Thoracic aorta (tissue), 2 donors: ENCODE data around the gene FEM1C. TPM values are rescaled to one million over a fixed set of nuclear protein-coding genes. Genes with fewer than 3 reads are reported as not detected.

Experiments used
- ATAC-seq: fragments of 150-250 bp; one replicate; pipeline ENCODE4 v1.8.0; 2017; ENCODE audit warnings: low read depth; ENCODE audit not compliant: insufficient number of reproducible peaks, low FRiP score
- DNase-seq: peaks from one replicate; pipeline ENCODE4 v3.0.0-alpha.2; 2020; ENCODE audit warnings: low spot score
- H3K27ac ChIP-seq, 2 donors: fragments of 200-600 bp; sonication (generic); 1 replicate in 1 of 2; 2 replicates in 1 of 2; pipeline ENCODE4 v1.5.1; 2016; ENCODE audit warnings: mild to moderate bottlenecking in 2 of 2, moderate library complexity in 2 of 2
- H3K27me3 ChIP-seq: fragments of 200-600 bp; sonication (generic); replicated peaks from 2 replicates; pipeline ENCODE4 v1.6.0; 2016; ENCODE audit warnings: mild to moderate bottlenecking; ENCODE audit not compliant: insufficient read depth
- H3K36me3 ChIP-seq: fragments of 200-600 bp; sonication (generic); one replicate; pipeline ENCODE4 v1.5.1; 2016
- H3K4me1 ChIP-seq, 2 donors: fragments of 200-600 bp; sonication (generic); 1 replicate in 1 of 2; 2 replicates in 1 of 2; pipeline versions ENCODE4 v1.5.1 to v1.6.0; 2016; ENCODE audit warnings: low read depth in 2 of 2, mild to moderate bottlenecking in 1 of 2; ENCODE audit not compliant: control insufficient read depth in 1 of 2
- H3K4me3 ChIP-seq: fragments of 200-600 bp; sonication (generic); 2 replicates; pipeline ENCODE4 v1.5.1; 2016; ENCODE audit warnings: mild to moderate bottlenecking
- H3K9me3 ChIP-seq: fragments of 200-600 bp; sonication (generic); 2 replicates; pipeline ENCODE4 v1.5.1; 2016
- total RNA-seq, 2 donors: library from RNA; depleted of rRNA; stranded (reverse); fragments of >200 nt; gene quantifications; one replicate each; pipeline versions ENCODE4 v1.1.0 to v1.2.3, GENCODE V29; 2016
- TF ChIP-seq, protein P1 (sequence below): fragments of 200-600 bp; sonication (generic); IDR thresholded peaks from one replicate; pipeline ENCODE4 v1.5.1; 2019; ENCODE audit warnings: antibody characterized with exemption

Gene FEM1C
- total RNA-seq, 2 donors from 2014 or later: 14.1 to 35.6 TPM

DNA sequence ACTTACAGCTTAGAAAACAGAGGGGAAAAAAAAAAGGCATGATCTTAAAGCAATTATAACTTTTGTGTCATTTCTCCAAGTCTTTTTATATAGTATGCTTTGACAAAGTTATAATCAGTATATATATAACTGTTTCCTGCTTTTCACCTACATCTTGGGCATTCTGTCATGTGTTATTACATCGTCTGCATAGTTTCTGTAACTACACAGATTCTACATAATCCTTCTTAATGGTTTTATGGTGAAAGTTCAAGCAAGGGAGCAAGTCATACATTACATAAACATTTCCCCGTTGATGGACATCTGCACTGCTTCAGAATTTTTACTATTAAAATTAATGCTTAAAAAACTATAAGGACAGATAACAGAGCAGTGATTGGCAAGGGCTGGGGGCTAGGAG lies 12.1 kb downstream of the FEM1C start:
- TF ChIP-seq, protein P1, sequence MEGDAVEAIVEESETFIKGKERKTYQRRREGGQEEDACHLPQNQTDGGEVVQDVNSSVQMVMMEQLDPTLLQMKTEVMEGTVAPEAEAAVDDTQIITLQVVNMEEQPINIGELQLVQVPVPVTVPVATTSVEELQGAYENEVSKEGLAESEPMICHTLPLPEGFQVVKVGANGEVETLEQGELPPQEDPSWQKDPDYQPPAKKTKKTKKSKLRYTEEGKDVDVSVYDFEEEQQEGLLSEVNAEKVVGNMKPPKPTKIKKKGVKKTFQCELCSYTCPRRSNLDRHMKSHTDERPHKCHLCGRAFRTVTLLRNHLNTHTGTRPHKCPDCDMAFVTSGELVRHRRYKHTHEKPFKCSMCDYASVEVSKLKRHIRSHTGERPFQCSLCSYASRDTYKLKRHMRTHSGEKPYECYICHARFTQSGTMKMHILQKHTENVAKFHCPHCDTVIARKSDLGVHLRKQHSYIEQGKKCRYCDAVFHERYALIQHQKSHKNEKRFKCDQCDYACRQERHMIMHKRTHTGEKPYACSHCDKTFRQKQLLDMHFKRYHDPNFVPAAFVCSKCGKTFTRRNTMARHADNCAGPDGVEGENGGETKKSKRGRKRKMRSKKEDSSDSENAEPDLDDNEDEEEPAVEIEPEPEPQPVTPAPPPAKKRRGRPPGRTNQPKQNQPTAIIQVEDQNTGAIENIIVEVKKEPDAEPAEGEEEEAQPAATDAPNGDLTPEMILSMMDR: no peak
- Histone ChIP-seq H3K27me3 (no peaks in the 10 kb centered on the region), H3K36me3 (no peaks in the 10 kb centered on the region), H3K27ac (no peak overlapping the region), H3K4me3 (no peak overlapping the region), H3K4me1 (peaks cover 42 to 59% of the 10 kb centered on the region in 2 donors), H3K9me3 (no peaks in the 10 kb centered on the region)
- DNase-seq (no peak), ATAC-seq (no peak)

GRCh38 chr5:115531787-115532367 lies 12.7 kb downstream of the FEM1C start:
- H3K9me3 ChIP-seq: no peaks in the 10 kb centered on the region
- H3K4me3 ChIP-seq: no peak overlapping the region
- H3K27me3 ChIP-seq: no peaks in the 10 kb centered on the region
- no peaks in the 10 kb centered on the region for H3K36me3 ChIP-seq
- DNase-seq: no peak
- TF ChIP-seq, protein P1: no peak
- H3K27ac ChIP-seq: no peak overlapping the region
- peaks cover 43 to 53% of the 10 kb centered on the region in 2 donors for H3K4me1 ChIP-seq
- no peak for ATAC-seq

DNA sequence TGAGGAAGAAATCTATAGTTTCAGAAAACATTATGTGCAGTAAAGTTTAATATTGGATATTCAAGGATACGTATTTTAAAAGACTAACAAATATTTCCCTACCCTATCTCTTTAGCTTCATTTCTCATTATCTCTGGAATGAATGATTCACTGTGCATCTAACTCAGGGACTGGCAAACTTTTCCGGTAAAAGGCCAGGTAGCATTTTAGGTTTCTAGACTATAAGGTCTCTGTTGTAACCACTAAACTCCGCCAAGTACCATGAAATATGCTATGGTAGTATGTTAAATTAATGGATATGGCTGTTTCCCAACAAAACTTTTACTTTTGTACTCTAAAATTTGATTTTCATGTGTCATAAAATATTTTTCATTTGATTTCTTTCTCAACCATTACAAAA lies 13.2 kb downstream of the FEM1C start:
- H3K27ac ChIP-seq: no peak overlapping the region
- H3K9me3 ChIP-seq: no peaks in the 10 kb centered on the region
- TF ChIP-seq, protein P1: no peak
- H3K27me3 ChIP-seq: no peaks in the 10 kb centered on the region
- no peaks in the 10 kb centered on the region for H3K36me3 ChIP-seq
- DNase-seq: no peak
- ATAC-seq: no peak
- peaks cover 43 to 52% of the 10 kb centered on the region in 2 donors for H3K4me1 ChIP-seq
- no peak overlapping the region for H3K4me3 ChIP-seq

DNA sequence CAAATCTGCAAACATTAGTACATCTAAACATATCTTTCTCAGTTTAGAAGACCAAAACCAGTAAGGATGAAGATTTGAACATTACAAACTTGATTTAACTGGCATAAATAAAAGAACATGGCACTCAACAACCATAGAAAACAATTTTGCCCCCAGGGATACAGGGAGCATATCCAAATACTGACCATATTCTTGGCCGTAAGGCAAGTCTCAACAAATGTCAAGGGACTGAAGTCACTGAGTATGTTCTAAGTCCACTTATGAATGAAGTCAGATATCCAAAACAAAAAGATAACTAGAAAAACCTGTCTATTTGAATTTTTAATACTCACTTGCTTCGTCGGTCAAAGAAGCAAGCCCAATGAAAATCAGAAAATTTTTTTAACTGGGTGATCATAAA lies 14.1 kb downstream of the FEM1C start:
- DNase-seq: no peak

DNA sequence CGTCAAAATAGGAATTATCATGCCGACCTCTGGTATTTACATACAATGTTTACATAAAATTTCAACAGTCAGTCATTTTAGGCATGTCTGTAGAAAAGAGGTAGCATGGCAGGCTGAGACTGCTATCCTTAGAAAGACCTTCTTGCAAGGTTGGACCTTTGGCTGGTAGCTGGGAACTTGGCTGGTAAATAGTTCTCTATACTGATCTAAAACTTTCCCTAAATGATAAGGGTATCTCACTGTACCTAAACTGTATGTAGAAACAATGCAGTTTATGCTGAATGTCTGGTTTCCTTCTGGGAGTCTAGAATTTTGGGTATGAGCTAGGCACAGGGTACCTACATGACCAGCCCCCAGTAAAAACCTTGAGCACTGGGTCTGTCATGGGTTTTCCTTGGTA lies 18.0 kb downstream of the FEM1C start:
- DNase-seq (no peak), ATAC-seq (no peak)
- Histone ChIP-seq H3K27ac (no peak overlapping the region), H3K4me1 (peaks cover 29 to 44% of the 10 kb centered on the region in 2 donors), H3K27me3 (no peaks in the 10 kb centered on the region), H3K9me3 (no peaks in the 10 kb centered on the region), H3K36me3 (peaks cover 8% of the 10 kb centered on the region), H3K4me3 (no peak overlapping the region)
- TF ChIP-seq, protein P1: no peak

More for the DNA sequence above, 14.1 kb downstream of the FEM1C start:
- TF ChIP-seq, protein P1: no peak
- Histone ChIP-seq H3K27me3 (no peaks in the 10 kb centered on the region), H3K9me3 (no peaks in the 10 kb centered on the region), H3K4me1 (peaks cover 39 to 59% of the 10 kb centered on the region in 2 donors), H3K36me3 (peaks cover under 1% of the 10 kb centered on the region), H3K4me3 (no peak overlapping the region), H3K27ac (no peak overlapping the region)
- no peak for ATAC-seq
